Measurements from ENCODE around the gene SYNGR2. TPM values are rescaled to one million over a fixed set of nuclear protein-coding genes. Genes with fewer than 3 reads are reported as not detected.
"Not testable (repeated sequence)": the region's sequence is repeated elsewhere in the genome, so short reads cannot be mapped to it uniquely, and the experiment has no call there.

Gene SYNGR2
- total RNA-seq, 1 donor from 2014 or later: 116 TPM

GRCh38 chr17:78163881-78164747, 4.3 kb upstream of the SYNGR2 start:
- no peak for DNase-seq (ENCODE audit: low spot score)
- intact Hi-C loops (cut with DNase I): no loop called here

- intact Hi-C loops (cut with DNase I): no loop called here
- no peak for DNase-seq (ENCODE audit: low spot score)
Observed at GRCh38 chr17:78164748-78165607, 3.4 kb upstream of the SYNGR2 start.

- intact Hi-C loops (cut with DNase I): no loop called here
- no peak for DNase-seq (ENCODE audit: low spot score)
Observed at GRCh38 chr17:78166416-78166815, 2.0 kb upstream of the SYNGR2 start.

GRCh38 chr17:78168903-78169793, 767 bp downstream of the SYNGR2 start:
- intact Hi-C loops (cut with DNase I): loop anchor here (2.0 kb wide), 1 partner anchor 40 kb away; the partner anchor contains the start of gene TMC6

GRCh38 chr17:78170692-78171590, 2.6 kb downstream of the SYNGR2 start:
- intact Hi-C loops (cut with DNase I): no loop called here
- no peak for DNase-seq (ENCODE audit: low spot score)

More at GRCh38 chr17:78168903-78169793, 767 bp downstream of the SYNGR2 start:
- no peak for DNase-seq (ENCODE audit: low spot score)

- not testable (repeated sequence) for DNase-seq (ENCODE audit: low spot score)
Observed at GRCh38 chr17:78171591-78172248, 3.3 kb downstream of the SYNGR2 start.

GRCh38 chr17:78172249-78173051, 4.1 kb downstream of the SYNGR2 start:
- intact Hi-C loops (cut with DNase I): no loop called here
- DNase-seq (ENCODE audit: low spot score): peak; percentile 88

More at GRCh38 chr17:78171591-78172248, 3.3 kb downstream of the SYNGR2 start:
- intact Hi-C loops (cut with DNase I): not testable (repeated sequence)

GRCh38 chr17:78173097-78173715, 4.8 kb downstream of the SYNGR2 start:
- intact Hi-C loops (cut with DNase I): no loop called here
- no peak for DNase-seq (ENCODE audit: low spot score)

- DNase-seq (ENCODE audit: low spot score): peak; percentile 95
- intact Hi-C loops (cut with DNase I): no loop called here
Observed at GRCh38 chr17:78174346-78174869, 6.0 kb downstream of the SYNGR2 start.

- intact Hi-C loops (cut with DNase I): loop anchor here (5.0 kb wide), 1 partner anchor 33 kb away; no protein-coding TSS in a partner anchor
- no peak for DNase-seq (ENCODE audit: low spot score)
Observed at GRCh38 chr17:78174870-78175642, 6.7 kb downstream of the SYNGR2 start.

- DNase-seq (ENCODE audit: low spot score): no peak
- intact Hi-C loops (cut with DNase I): loop anchor here (5.0 kb wide), 1 partner anchor 33 kb away; no protein-coding TSS in a partner anchor
Observed at GRCh38 chr17:78175643-78175981, 7.2 kb downstream of the SYNGR2 start.

GRCh38 chr17:78176548-78177025, 8.2 kb downstream of the SYNGR2 start:
- peak; percentile 92 for DNase-seq (ENCODE audit: low spot score)
- intact Hi-C loops (cut with DNase I): loop anchor here (2.0 to 5.0 kb wide), 2 partner anchors 34 to 64 kb away; no protein-coding TSS in a partner anchor

- intact Hi-C loops (cut with DNase I): loop anchor here (5.0 kb wide), 1 partner anchor 37 kb away; no protein-coding TSS in a partner anchor
- DNase-seq (ENCODE audit: low spot score): no peak
Observed at GRCh38 chr17:78179372-78179771, 11.0 kb downstream of the SYNGR2 start.

GRCh38 chr17:78180083-78180482, 11.7 kb downstream of the SYNGR2 start:
- intact Hi-C loops (cut with DNase I): no loop called here
- DNase-seq (ENCODE audit: low spot score): no peak

GRCh38 chr17:78180508-78180907, 12.1 kb downstream of the SYNGR2 start:
- intact Hi-C loops (cut with DNase I): no loop called here
- DNase-seq (ENCODE audit: low spot score): no peak
